ENCODE data around the gene MAT2B.

DNA sequence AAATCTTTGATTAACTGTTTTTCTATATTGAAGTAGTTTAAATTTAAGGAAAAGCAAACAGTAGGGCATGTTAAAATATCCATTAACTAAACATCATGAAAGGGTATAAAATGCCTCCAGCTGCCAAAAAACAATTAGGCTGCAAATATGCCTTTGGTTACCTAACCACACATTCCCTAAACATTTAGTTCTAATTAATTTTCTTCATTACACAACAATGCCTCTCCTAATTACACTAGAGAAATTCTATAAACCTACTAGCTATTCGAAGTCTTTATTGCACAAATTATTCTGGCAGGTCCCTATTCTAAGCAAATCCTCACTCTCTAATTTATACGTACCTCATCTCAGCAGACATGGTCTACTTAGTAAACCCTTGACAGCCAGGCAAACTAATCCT is 37.4 kb downstream of the MAT2B start:
- TF ChIP-seq POLR2A (IDR thresholded peaks at IDR 0.05): no peak
- TF ChIP-seq, protein P1, sequence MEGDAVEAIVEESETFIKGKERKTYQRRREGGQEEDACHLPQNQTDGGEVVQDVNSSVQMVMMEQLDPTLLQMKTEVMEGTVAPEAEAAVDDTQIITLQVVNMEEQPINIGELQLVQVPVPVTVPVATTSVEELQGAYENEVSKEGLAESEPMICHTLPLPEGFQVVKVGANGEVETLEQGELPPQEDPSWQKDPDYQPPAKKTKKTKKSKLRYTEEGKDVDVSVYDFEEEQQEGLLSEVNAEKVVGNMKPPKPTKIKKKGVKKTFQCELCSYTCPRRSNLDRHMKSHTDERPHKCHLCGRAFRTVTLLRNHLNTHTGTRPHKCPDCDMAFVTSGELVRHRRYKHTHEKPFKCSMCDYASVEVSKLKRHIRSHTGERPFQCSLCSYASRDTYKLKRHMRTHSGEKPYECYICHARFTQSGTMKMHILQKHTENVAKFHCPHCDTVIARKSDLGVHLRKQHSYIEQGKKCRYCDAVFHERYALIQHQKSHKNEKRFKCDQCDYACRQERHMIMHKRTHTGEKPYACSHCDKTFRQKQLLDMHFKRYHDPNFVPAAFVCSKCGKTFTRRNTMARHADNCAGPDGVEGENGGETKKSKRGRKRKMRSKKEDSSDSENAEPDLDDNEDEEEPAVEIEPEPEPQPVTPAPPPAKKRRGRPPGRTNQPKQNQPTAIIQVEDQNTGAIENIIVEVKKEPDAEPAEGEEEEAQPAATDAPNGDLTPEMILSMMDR (IDR thresholded peaks at IDR 0.05 in 4 of 5, conservative IDR thresholded peaks at IDR 0.05 in 1 of 5): no peak
